SK-N-SH treated with all-trans-retinoic acid at 6 μM for 48 hours (cell line): ENCODE measurements around the gene MKNK2.

Source experiments
- ARNTL ChIP-seq: fragments of 450-650 bp; formaldehyde crosslinking; IDR thresholded peaks from 2 replicates; pipeline ENCODE4 v1.5.0; 2020; ENCODE audit warnings: low read depth, mild to moderate bottlenecking, moderate library complexity, borderline replicate concordance
- BACH2 ChIP-seq: fragments of 250-450 bp; sonication (Bioruptor Pico); IDR thresholded peaks from 2 replicates; pipeline ENCODE4 v1.9.0; 2021; ENCODE audit warnings: mild to moderate bottlenecking, borderline replicate concordance
- CSDC2 ChIP-seq: fragments of 250-450 bp; sonication (Bioruptor Pico); IDR thresholded peaks from 2 replicates; pipeline ENCODE4 v1.5.0; 2020; ENCODE audit warnings: mild to moderate bottlenecking, moderate library complexity
- ESRRG ChIP-seq: fragments of 250-450 bp; sonication (Bioruptor Pico); IDR thresholded peaks from 2 replicates; pipeline ENCODE4 v1.6.1; 2021; ENCODE audit warnings: mild to moderate bottlenecking
- ISL1 ChIP-seq: fragments of 250-450 bp; sonication (Bioruptor Pico); IDR thresholded peaks from 2 replicates; pipeline ENCODE4 v2.1.2; 2022; ENCODE audit warnings: mild to moderate bottlenecking, moderate library complexity
- PPARA ChIP-seq: fragments of 250-450 bp; sonication (Bioruptor Pico); IDR thresholded peaks from 2 replicates; pipeline ENCODE4 v1.5.0; 2020; ENCODE audit warnings: mild to moderate bottlenecking, borderline replicate concordance
- SNAI2 ChIP-seq: fragments of 250-450 bp; sonication (Bioruptor Pico); IDR thresholded peaks from 2 replicates; pipeline ENCODE4 v1.5.0; 2020; ENCODE audit warnings: mild to moderate bottlenecking, moderate library complexity
- TCF4 ChIP-seq: fragments of 250-450 bp; sonication (Bioruptor Pico); IDR thresholded peaks from 2 replicates; pipeline ENCODE4 v1.8.0; 2021; ENCODE audit warnings: mild to moderate bottlenecking, moderate library complexity, borderline replicate concordance
- ZFP3 ChIP-seq: fragments of 250-450 bp; sonication (Bioruptor Pico); IDR thresholded peaks from 2 replicates; pipeline ENCODE4 v1.5.0; 2020; ENCODE audit warnings: mild to moderate bottlenecking, moderate library complexity
- ZNF70 ChIP-seq: fragments of 450-650 bp; formaldehyde crosslinking; IDR thresholded peaks from 2 replicates; pipeline ENCODE4 v1.5.0; 2020; ENCODE audit warnings: mild to moderate bottlenecking, moderate library complexity
- TF ChIP-seq, protein P1 (sequence below): fragments of 250-450 bp; sonication (Bioruptor Pico); IDR thresholded peaks from 2 replicates; pipeline ENCODE4 v1.8.0; 2020; ENCODE audit warnings: mild to moderate bottlenecking, moderate library complexity, borderline replicate concordance
- TF ChIP-seq, protein P2 (sequence below): fragments of 250-450 bp; sonication (Bioruptor Pico); IDR thresholded peaks from 2 replicates; pipeline ENCODE4 v1.5.1; 2020; ENCODE audit warnings: low read depth, mild to moderate bottlenecking, moderate library complexity
- TF ChIP-seq, protein P3 (sequence below): fragments of 250-450 bp; sonication (Bioruptor Pico); IDR thresholded peaks from 2 replicates; pipeline ENCODE4 v1.8.0; 2021; ENCODE audit warnings: low read depth, mild to moderate bottlenecking, moderate library complexity, borderline replicate concordance

DNA sequence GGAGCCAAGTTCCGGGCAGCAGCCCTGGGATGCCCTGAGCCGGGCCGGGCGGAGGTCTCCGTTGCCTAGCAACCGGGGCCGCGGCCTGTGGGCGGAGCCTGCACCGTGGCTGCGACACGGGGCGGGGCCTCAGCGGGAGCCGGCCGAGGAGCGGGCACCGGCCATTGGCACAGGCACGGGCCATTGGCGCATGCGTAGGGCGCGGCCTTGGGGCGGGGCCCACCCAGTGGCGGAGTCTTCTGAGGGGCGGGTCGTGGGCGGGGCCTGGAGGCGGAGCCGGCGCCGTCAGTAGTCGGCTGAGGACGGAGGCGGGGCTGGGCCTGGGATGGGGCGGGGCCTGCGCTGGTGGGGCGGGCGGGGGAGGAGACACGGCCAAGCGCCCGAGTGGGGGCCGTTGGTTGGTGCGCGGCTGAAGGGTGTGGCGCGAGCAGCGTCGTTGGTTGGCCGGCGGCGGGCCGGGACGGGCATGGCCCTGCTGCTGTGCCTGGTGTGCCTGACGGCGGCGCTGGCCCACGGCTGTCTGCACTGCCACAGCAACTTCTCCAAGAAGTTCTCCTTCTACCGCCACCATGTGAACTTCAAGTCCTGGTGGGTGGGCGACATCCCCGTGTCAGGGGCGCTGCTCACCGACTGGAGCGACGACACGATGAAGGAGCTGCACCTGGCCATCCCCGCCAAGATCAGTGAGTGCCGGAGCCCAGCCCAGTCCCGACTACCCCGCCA is 45.6 kb upstream of the MKNK2 start, which contains the start of gene IZUMO4:
- TF ChIP-seq ISL1 (no peak), TCF4 (CRISPR knock-in tag) (no peak), ARNTL (CRISPR knock-in tag) (no peak), ZNF70 (CRISPR knock-in tag) (no peak), BACH2 (CRISPR knock-in tag) (no peak), ESRRG (CRISPR knock-in tag) (no peak), PPARA (CRISPR knock-in tag) (no peak), SNAI2 (CRISPR knock-in tag) (no peak), CSDC2 (CRISPR knock-in tag) (no peak), ZFP3 (no peak)
- TF ChIP-seq, protein P1, sequence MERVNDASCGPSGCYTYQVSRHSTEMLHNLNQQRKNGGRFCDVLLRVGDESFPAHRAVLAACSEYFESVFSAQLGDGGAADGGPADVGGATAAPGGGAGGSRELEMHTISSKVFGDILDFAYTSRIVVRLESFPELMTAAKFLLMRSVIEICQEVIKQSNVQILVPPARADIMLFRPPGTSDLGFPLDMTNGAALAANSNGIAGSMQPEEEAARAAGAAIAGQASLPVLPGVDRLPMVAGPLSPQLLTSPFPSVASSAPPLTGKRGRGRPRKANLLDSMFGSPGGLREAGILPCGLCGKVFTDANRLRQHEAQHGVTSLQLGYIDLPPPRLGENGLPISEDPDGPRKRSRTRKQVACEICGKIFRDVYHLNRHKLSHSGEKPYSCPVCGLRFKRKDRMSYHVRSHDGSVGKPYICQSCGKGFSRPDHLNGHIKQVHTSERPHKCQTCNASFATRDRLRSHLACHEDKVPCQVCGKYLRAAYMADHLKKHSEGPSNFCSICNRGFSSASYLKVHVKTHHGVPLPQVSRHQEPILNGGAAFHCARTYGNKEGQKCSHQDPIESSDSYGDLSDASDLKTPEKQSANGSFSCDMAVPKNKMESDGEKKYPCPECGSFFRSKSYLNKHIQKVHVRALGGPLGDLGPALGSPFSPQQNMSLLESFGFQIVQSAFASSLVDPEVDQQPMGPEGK: no peak
- TF ChIP-seq, protein P2, sequence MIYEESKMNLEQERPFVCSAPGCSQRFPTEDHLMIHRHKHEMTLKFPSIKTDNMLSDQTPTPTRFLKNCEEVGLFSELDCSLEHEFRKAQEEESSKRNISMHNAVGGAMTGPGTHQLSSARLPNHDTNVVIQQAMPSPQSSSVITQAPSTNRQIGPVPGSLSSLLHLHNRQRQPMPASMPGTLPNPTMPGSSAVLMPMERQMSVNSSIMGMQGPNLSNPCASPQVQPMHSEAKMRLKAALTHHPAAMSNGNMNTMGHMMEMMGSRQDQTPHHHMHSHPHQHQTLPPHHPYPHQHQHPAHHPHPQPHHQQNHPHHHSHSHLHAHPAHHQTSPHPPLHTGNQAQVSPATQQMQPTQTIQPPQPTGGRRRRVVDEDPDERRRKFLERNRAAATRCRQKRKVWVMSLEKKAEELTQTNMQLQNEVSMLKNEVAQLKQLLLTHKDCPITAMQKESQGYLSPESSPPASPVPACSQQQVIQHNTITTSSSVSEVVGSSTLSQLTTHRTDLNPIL (CRISPR knock-in tag): no peak
- TF ChIP-seq, protein P3, sequence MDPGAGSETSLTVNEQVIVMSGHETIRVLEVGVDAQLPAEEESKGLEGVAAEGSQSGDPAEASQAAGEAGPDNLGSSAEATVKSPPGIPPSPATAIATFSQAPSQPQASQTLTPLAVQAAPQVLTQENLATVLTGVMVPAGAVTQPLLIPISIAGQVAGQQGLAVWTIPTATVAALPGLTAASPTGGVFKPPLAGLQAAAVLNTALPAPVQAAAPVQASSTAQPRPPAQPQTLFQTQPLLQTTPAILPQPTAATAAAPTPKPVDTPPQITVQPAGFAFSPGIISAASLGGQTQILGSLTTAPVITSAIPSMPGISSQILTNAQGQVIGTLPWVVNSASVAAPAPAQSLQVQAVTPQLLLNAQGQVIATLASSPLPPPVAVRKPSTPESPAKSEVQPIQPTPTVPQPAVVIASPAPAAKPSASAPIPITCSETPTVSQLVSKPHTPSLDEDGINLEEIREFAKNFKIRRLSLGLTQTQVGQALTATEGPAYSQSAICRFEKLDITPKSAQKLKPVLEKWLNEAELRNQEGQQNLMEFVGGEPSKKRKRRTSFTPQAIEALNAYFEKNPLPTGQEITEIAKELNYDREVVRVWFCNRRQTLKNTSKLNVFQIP (CRISPR knock-in tag): no peak
